Tibial nerve (tissue), 4 donors: ENCODE data around the gene SMARCA2. TPM values are rescaled to one million over a fixed set of nuclear protein-coding genes. Genes with fewer than 3 reads are reported as not detected.
A peak's percentile ranks its signal among the peaks of the same experiment; 100 is the strongest.

ENCODE experiments used
- DNase-seq, 2 donors: peaks; one replicate each; pipeline ENCODE4 v3.0.0-alpha.2; 2019; ENCODE audit warnings: low spot score in 2 of 2
- H3K27ac ChIP-seq, 4 donors: fragments of 200-600 bp; sonication (generic) in 3 of 4; one replicate each; pipeline ENCODE4 v1.5.1; 2017 to 2019; ENCODE audit warnings: mild to moderate bottlenecking in 1 of 4
- H3K27me3 ChIP-seq, 2 donors: fragments of 200-600 bp; sonication (generic) in 1 of 2; one replicate each; pipeline versions ENCODE4 v1.5.1 to v1.6.0; 2017 to 2019
- H3K36me3 ChIP-seq, 3 donors: fragments of 200-600 bp; sonication (generic); one replicate each; pipeline ENCODE4 v1.5.1; 2018 to 2019
- H3K4me1 ChIP-seq, 4 donors: fragments of 200-600 bp; sonication (generic) in 3 of 4; one replicate each; pipeline ENCODE4 v1.5.1; 2017 to 2019
- H3K4me3 ChIP-seq, 4 donors: fragments of 200-600 bp; sonication (generic) in 3 of 4; one replicate each; pipeline ENCODE4 v1.5.1; 2017 to 2019; ENCODE audit warnings: mild to moderate bottlenecking in 1 of 4, moderate library complexity in 1 of 4
- H3K9me3 ChIP-seq, 4 donors: fragments of 200-600 bp; sonication (generic) in 3 of 4; one replicate each; pipeline ENCODE4 v1.5.1; 2017 to 2019
- EP300 ChIP-seq, 2 donors: sonication (generic); formaldehyde crosslinking; IDR thresholded peaks; one replicate each; pipeline ENCODE4 v1.6.1; 2017; ENCODE audit warnings: antibody characterized with exemption in 2 of 2, mild to moderate bottlenecking in 1 of 2
- POLR2A ChIP-seq, 2 donors: fragments of 450-650 bp; IDR thresholded peaks; one replicate each; pipeline ENCODE4 v1.6.1; 2017; ENCODE audit warnings: antibody characterized with exemption in 2 of 2, mild to moderate bottlenecking in 2 of 2, moderate library complexity in 2 of 2
- WGBS, 2 donors: methylation state at CpG; one replicate each; pipeline ENCODE4 v1.1.5; 2018; 5-methylcytosine and 5-hydroxymethylcytosine counted together
- total RNA-seq, 4 donors: library from RNA; depleted of rRNA; stranded (reverse); fragments of >200 nt; gene quantifications; one replicate each; pipeline ENCODE4 v1.1.0, GENCODE V29; 2016
- TF ChIP-seq, protein P1 (sequence below), 5 experiments: fragments of 200-600 bp in 3 of 5; fragments of 450-650 bp in 2 of 5; sonication (generic) in 3 of 5; IDR thresholded peaks; one replicate each; pipeline ENCODE4 v1.5.1; 2016 to 2019; ENCODE audit warnings: antibody characterized with exemption in 5 of 5, mild to moderate bottlenecking in 3 of 5, moderate library complexity in 2 of 5

SMARCA2 gene
- total RNA-seq, 4 donors from 2014 or later, result 75.9 to 140 (median 119) TPM

DNA sequence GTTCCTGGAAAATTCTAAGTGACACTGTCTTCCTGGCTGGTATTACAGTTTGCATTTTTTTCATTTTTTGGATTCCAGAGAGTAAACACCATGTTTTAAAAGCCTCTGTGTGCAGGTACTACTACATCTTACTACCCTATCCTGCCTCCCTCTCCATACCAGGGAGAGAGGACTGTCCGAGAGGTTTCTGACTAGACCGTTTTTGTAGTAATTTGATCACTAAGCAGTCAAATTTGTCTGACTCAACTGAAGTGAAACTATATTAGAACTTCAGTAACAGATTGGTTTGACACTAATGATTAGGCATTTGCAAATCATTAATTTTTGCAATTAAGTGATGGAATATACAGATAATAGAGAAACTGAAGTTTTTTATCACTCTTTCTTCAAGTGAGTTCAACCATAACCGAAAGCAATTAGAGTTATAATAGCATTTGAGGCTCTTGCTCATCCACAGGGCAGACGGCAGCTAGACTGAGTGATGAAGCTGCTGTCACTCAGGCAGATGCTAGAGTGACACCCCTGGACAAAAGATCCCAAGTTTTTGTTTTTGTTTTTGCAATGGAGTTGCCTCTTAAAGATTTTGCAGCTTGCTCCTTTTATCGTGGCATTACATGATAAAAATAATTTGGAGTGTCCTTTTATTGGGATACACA, 44.3 kb downstream of the SMARCA2 start:
- DNase-seq, result no peak
- Histone ChIP-seq H3K27me3 (no peaks in the 10 kb centered on the region), H3K27ac (no peak overlapping the region), H3K9me3 (no peaks in the 10 kb centered on the region), H3K4me3 (no peak overlapping the region), H3K4me1 (no peaks in the 10 kb centered on the region), H3K36me3 (peaks cover 0 to 66% (median 6%) of the 10 kb centered on the region in 3 donors)
- no peak for TF ChIP-seq POLR2A (IDR thresholded peaks at IDR 0.05)
- TF ChIP-seq, protein P1, sequence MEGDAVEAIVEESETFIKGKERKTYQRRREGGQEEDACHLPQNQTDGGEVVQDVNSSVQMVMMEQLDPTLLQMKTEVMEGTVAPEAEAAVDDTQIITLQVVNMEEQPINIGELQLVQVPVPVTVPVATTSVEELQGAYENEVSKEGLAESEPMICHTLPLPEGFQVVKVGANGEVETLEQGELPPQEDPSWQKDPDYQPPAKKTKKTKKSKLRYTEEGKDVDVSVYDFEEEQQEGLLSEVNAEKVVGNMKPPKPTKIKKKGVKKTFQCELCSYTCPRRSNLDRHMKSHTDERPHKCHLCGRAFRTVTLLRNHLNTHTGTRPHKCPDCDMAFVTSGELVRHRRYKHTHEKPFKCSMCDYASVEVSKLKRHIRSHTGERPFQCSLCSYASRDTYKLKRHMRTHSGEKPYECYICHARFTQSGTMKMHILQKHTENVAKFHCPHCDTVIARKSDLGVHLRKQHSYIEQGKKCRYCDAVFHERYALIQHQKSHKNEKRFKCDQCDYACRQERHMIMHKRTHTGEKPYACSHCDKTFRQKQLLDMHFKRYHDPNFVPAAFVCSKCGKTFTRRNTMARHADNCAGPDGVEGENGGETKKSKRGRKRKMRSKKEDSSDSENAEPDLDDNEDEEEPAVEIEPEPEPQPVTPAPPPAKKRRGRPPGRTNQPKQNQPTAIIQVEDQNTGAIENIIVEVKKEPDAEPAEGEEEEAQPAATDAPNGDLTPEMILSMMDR (IDR thresholded peaks at IDR 0.05), result no peak
- no peak for TF ChIP-seq EP300 (IDR thresholded peaks at IDR 0.05)
- WGBS, 2 donors, result 84 to 88% methylated on average over 5 of the region's 5 CpGs

DNA sequence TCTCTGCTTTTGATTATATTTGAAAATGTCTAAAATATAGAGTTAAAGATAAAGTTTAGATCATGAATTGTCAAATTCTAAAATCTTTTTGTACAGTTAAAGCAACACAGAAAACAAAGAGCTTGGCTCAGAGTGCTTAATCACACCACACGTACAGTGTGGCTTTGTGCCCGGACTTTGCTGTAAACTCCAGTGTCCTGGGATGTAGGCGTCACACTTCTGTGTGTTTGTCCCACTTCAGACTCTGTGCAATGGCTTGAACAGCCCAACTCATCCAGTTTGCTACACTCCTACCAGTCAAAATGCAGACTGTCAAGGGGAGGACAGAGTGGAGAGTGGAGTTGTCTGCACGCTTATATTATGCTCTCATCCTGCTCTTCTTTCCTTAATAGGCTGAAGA, 45.3 kb downstream of the SMARCA2 start:
- H3K9me3 ChIP-seq, result no peaks in the 10 kb centered on the region
- H3K27ac ChIP-seq, result no peak overlapping the region
- no peak overlapping the region for H3K4me3 ChIP-seq
- H3K27me3 ChIP-seq, result no peaks in the 10 kb centered on the region
- H3K4me1 ChIP-seq, result no peaks in the 10 kb centered on the region
- peaks cover 0 to 73% (median 6%) of the 10 kb centered on the region in 3 donors for H3K36me3 ChIP-seq
- 54 to 59% methylated on average over 4 of the region's 4 CpGs for WGBS, 2 donors
- DNase-seq, result no peak
- TF ChIP-seq, protein P1 (IDR thresholded peaks at IDR 0.05), result no peak
- TF ChIP-seq POLR2A (IDR thresholded peaks at IDR 0.05), result no peak
- no peak for TF ChIP-seq EP300 (IDR thresholded peaks at IDR 0.05)

DNA sequence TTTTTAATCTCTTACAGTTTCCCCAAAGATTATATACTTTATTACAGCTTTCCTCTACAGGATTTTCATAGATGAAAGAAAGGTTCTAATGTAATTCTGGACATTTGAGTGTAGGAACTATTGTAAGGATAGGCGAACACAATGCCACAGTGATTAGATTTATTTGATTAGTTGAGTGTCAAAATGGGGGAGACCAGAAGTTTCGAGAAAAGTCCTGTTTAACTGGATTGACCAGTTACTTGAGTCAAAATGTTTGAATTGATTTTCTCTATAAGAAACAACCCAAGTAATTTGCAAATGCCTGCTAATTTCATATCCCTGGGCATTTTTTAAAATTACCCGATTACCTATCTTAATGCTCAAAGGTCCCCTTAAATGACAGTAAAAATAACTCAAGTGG, 50.6 kb downstream of the SMARCA2 start:
- H3K4me3 ChIP-seq, result no peak overlapping the region
- DNase-seq, result no peak
- H3K27ac ChIP-seq, result no peak overlapping the region
- 93 to 94% methylated on average over 3 of the region's 3 CpGs for WGBS, 2 donors
- H3K36me3 ChIP-seq, result peaks cover 0 to 77% (median 5%) of the 10 kb centered on the region in 3 donors
- peaks cover 0 to 5% (median 0%) of the 10 kb centered on the region in 4 donors for H3K4me1 ChIP-seq
- TF ChIP-seq EP300 (IDR thresholded peaks at IDR 0.05) (no peak), POLR2A (IDR thresholded peaks at IDR 0.05) (no peak)
- TF ChIP-seq, protein P1 (IDR thresholded peaks at IDR 0.05), result no peak
- H3K9me3 ChIP-seq, result no peaks in the 10 kb centered on the region
- no peaks in the 10 kb centered on the region for H3K27me3 ChIP-seq

DNA sequence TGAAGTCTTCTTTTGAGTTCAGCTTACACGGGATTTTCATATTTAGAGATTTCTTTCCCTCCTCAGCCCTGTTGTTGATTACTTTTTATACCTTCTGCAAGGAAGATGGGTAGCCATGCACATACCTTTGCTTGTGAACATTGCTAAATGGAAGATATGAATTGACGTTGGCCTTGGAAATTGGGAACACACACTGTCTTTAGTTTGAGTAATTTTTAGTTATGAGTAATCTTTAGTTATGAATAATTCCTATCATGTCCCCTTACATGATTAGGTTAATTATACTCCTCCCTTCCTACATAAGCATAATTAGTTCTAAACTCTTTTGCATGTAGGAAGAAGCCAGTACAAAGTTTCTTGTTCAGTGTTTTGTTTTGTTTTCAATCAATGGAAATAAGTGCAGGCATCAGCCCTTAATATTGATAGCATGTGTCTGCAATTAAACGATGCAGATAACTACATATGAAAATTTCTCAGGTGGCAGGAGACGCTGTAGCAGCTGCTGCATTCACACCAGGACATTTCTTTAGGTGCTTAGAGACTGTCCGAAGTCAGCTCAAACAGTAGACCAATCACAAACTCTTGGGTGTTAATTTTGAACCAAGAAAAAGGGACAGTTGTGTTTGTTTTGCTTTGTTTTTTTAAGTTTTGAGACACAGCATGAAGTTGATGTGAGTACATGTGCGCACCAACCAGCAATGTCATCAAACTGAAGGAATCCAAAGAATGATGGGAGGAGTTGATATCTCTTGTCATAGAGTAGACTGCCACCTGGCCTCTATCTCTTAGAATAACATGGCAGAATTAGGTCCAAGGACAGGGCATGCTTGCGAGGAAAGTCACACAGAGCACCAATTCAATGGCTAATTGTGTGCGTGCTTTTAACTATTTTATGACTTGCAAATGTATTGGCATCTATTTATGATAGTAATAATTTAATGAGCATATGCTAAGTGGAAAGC, 51.4 kb downstream of the SMARCA2 start:
- DNase-seq, result no peak
- Histone ChIP-seq H3K4me3 (no peak overlapping the region), H3K4me1 (peaks cover 0 to 5% (median 0%) of the 10 kb centered on the region in 4 donors), H3K27ac (no peak overlapping the region), H3K36me3 (peaks cover 0 to 77% (median 5%) of the 10 kb centered on the region in 3 donors), H3K27me3 (no peaks in the 10 kb centered on the region), H3K9me3 (no peaks in the 10 kb centered on the region)
- WGBS, 2 donors, result 72 to 75% methylated on average over 8 of the region's 8 CpGs
- TF ChIP-seq POLR2A (IDR thresholded peaks at IDR 0.05) (no peak), EP300 (IDR thresholded peaks at IDR 0.05) (no peak)
- TF ChIP-seq, protein P1 (IDR thresholded peaks at IDR 0.05), result peak in 1 of 5 experiments; percentile 10
